Measurements from ENCODE around the gene SLC26A8.

The SLC26A8 gene

GRCh38 chr6:35925961-35926360 lies 98.5 kb downstream of the SLC26A8 start:
- Histone ChIP-seq H3K27me3 (ENCODE audit: low read length) (no peaks in the 10 kb centered on the region), H2AFZ (ENCODE audit: low read depth, low read length, severe bottlenecking) (no peak overlapping the region), H3K9ac (ENCODE audit: low read length) (no peak overlapping the region), H3K4me2 (ENCODE audit: low read depth, low read length, poor library complexity, severe bottlenecking) (no peak overlapping the region), H3K4me3 (ENCODE audit: insufficient read depth, low read length, poor library complexity, severe bottlenecking) (no peak overlapping the region), H3F3A (ENCODE audit: insufficient read depth) (no peaks in the 10 kb centered on the region), H3K9me3 (ENCODE audit: insufficient read depth, low read length) (no peaks in the 10 kb centered on the region), H3K9me2 (replicated peaks; ENCODE audit: insufficient read depth, low read length) (no peaks in the 10 kb centered on the region), H3K27ac (ENCODE audit: low read depth, low read length) (no peak overlapping the region), H3K79me2 (ENCODE audit: insufficient read depth, low read length) (peaks cover 12% of the 10 kb centered on the region; the same call in 1 of the 2 replicates), H3K36me3 (ENCODE audit: low read length) (no peaks in the 10 kb centered on the region), H4K20me1 (ENCODE audit: low read depth, low read length) (no peaks in the 10 kb centered on the region)
- TF ChIP-seq CTCF (IDR thresholded peaks at IDR 0.05; ENCODE audit: insufficient read depth, low read length, poor library complexity, severe bottlenecking) (no peak), EZH2phosphoT487 (conservative IDR thresholded peaks at IDR 0.05; ENCODE audit: low read length) (no peak)

- H3K4me3 ChIP-seq (ENCODE audit: insufficient read depth, low read length, poor library complexity, severe bottlenecking), result no peak overlapping the region
- no peaks in the 10 kb centered on the region for H3K36me3 ChIP-seq (ENCODE audit: low read length)
- no peaks in the 10 kb centered on the region for H3K9me2 ChIP-seq (replicated peaks; ENCODE audit: insufficient read depth, low read length)
- no peaks in the 10 kb centered on the region for H4K20me1 ChIP-seq (ENCODE audit: low read depth, low read length)
- no peak overlapping the region for H3K4me2 ChIP-seq (ENCODE audit: low read depth, low read length, poor library complexity, severe bottlenecking)
- TF ChIP-seq CTCF (IDR thresholded peaks at IDR 0.05; ENCODE audit: insufficient read depth, low read length, poor library complexity, severe bottlenecking) (no peak), EZH2phosphoT487 (conservative IDR thresholded peaks at IDR 0.05; ENCODE audit: low read length) (no peak)
- no peak overlapping the region for H3K27ac ChIP-seq (ENCODE audit: low read depth, low read length)
- H3K9me3 ChIP-seq (ENCODE audit: insufficient read depth, low read length), result no peaks in the 10 kb centered on the region
- no peak overlapping the region for H3K9ac ChIP-seq (ENCODE audit: low read length)
- peaks cover 25% of the 10 kb centered on the region for H3K79me2 ChIP-seq (ENCODE audit: insufficient read depth, low read length)
- H3K27me3 ChIP-seq (ENCODE audit: low read length), result no peaks in the 10 kb centered on the region
- H3F3A ChIP-seq (ENCODE audit: insufficient read depth), result 0 out of 2 replicates have a peak, but pooled peaks cover 4% of the 10 kb centered on the region
- no peak overlapping the region for H2AFZ ChIP-seq (ENCODE audit: low read depth, low read length, severe bottlenecking)
Observed at GRCh38 chr6:35924146-35924545, 100.3 kb downstream of the SLC26A8 start.

GRCh38 chr6:35922139-35922554 lies 102.3 kb downstream of the SLC26A8 start:
- TF ChIP-seq CTCF (IDR thresholded peaks at IDR 0.05; ENCODE audit: insufficient read depth, low read length, poor library complexity, severe bottlenecking), result no peak
- TF ChIP-seq EZH2phosphoT487 (conservative IDR thresholded peaks at IDR 0.05; ENCODE audit: low read length), result no peak
- Histone ChIP-seq H3F3A (ENCODE audit: insufficient read depth) (0 out of 2 replicates have a peak, but pooled peaks cover 4% of the 10 kb centered on the region), H3K27me3 (ENCODE audit: low read length) (no peaks in the 10 kb centered on the region), H3K9ac (ENCODE audit: low read length) (peak overlapping the region; percentile 78), H3K4me2 (ENCODE audit: low read depth, low read length, poor library complexity, severe bottlenecking) (peak overlapping the region; percentile 85), H4K20me1 (ENCODE audit: low read depth, low read length) (peaks cover 12% of the 10 kb centered on the region; the same call in 1 of the 2 replicates), H3K4me3 (ENCODE audit: insufficient read depth, low read length, poor library complexity, severe bottlenecking) (peak overlapping the region; percentile 90), H3K9me2 (replicated peaks; ENCODE audit: insufficient read depth, low read length) (no peaks in the 10 kb centered on the region), H3K36me3 (ENCODE audit: low read length) (peaks cover 11% of the 10 kb centered on the region), H3K27ac (ENCODE audit: low read depth, low read length) (no peak overlapping the region), H3K79me2 (ENCODE audit: insufficient read depth, low read length) (peaks cover 45% of the 10 kb centered on the region), H3K9me3 (ENCODE audit: insufficient read depth, low read length) (no peaks in the 10 kb centered on the region), H2AFZ (ENCODE audit: low read depth, low read length, severe bottlenecking) (peak overlapping the region; percentile 97)
